ENCODE results near the gene LACTBL1. TPM values are rescaled to one million over a fixed set of nuclear protein-coding genes. Genes with fewer than 3 reads are reported as not detected.

LACTBL1 gene
- total and polyA plus RNA-seq, 2 donors (not counting 1 experiment from before 2014, with no cell fraction given): not detected

GRCh38 chr1:22908880-22909426, 63.7 kb downstream of the LACTBL1 start:
- WGBS (ENCODE audit: insufficient coverage): 95% methylated on average over 6 of the region's 11 CpGs
- H3K79me2 ChIP-seq (ENCODE audit: control insufficient read depth, insufficient read depth, low read length): no peaks in the 10 kb centered on the region
- H3K4me1 Mint-ChIP-seq: no peaks in the 10 kb centered on the region
- DNase-seq (no peak), ATAC-seq (ENCODE audit: low read depth) (no peak)
- intact Hi-C loops (cut with micrococcal nuclease): no loop called here
- no peaks in the 10 kb centered on the region for H4K20me1 ChIP-seq (ENCODE audit: control insufficient read depth, insufficient read depth, low read length, poor library complexity, severe bottlenecking)
- H3K4me1 ChIP-seq (ENCODE audit: control insufficient read depth in 2 of 2, insufficient read depth in 2 of 2, low read length in 2 of 2): no peaks in the 10 kb centered on the region
- H3K4me3 Mint-ChIP-seq: no peak overlapping the region
- H3K9ac ChIP-seq (ENCODE audit: low read length): no peak overlapping the region
- no peaks in the 10 kb centered on the region for H3K9me3 ChIP-seq (ENCODE audit: control extremely low read depth in 1 of 3, control insufficient read depth in 2 of 3, insufficient read depth in 1 of 3, low read length in 2 of 3)
- H3K4me3 ChIP-seq (ENCODE audit: control extremely low read depth in 1 of 5, extremely low read depth in 1 of 5, insufficient read depth in 1 of 5, low read depth in 2 of 5, low read length in 4 of 5): no peak overlapping the region
- H3K4me2 ChIP-seq (replicated peaks; ENCODE audit: low read depth, low read length, poor library complexity, severe bottlenecking): no peak overlapping the region
- H3K27ac Mint-ChIP-seq: no peak overlapping the region
- H2AFZ ChIP-seq (ENCODE audit: insufficient read depth, low read depth, low read length, poor library complexity, severe bottlenecking): no peak overlapping the region
- CTCF ChIA-PET: no interaction called here
- H3K27me3 ChIP-seq (replicated peaks in 1 of 4; ENCODE audit: control extremely low read depth in 1 of 4, control insufficient read depth in 3 of 4, insufficient read depth in 4 of 4, low read length in 3 of 4): no peaks in the 10 kb centered on the region
- no peaks in the 10 kb centered on the region for H3K9me3 Mint-ChIP-seq (ENCODE audit: insufficient read depth)
- POLR2A ChIA-PET: no interaction called here
- peaks cover 4% of the 10 kb centered on the region for H3K27me3 Mint-ChIP-seq
- H3K27ac ChIP-seq (ENCODE audit: low read length in 2 of 2): no peak overlapping the region
- no peak for TF ChIP-seq EZH2 (IDR thresholded peaks at IDR 0.05; ENCODE audit: borderline replicate concordance, insufficient read depth, low read depth, low read length, poor library complexity, severe bottlenecking)
- no peak for TF ChIP-seq CTCF (IDR thresholded peaks at IDR 0.05)
- no peaks in the 10 kb centered on the region for H3K36me3 ChIP-seq (replicated peaks in 1 of 2; ENCODE audit: control extremely low read depth in 1 of 2, control insufficient read depth in 1 of 2, extremely low read depth in 1 of 2, insufficient read depth in 2 of 2, low read length in 1 of 2)

GRCh38 chr1:22907528-22907927, 65.1 kb downstream of the LACTBL1 start:
- POLR2A ChIA-PET: no interaction called here

More at GRCh38 chr1:22907528-22907927, 65.1 kb downstream of the LACTBL1 start:
- CTCF ChIA-PET: no interaction called here
- DNase-seq (no peak), ATAC-seq (ENCODE audit: low read depth) (no peak)
- H3K4me3 ChIP-seq (ENCODE audit: control extremely low read depth in 1 of 5, extremely low read depth in 1 of 5, insufficient read depth in 1 of 5, low read depth in 2 of 5, low read length in 4 of 5): no peak overlapping the region
- no peaks in the 10 kb centered on the region for H4K20me1 ChIP-seq (ENCODE audit: control insufficient read depth, insufficient read depth, low read length, poor library complexity, severe bottlenecking)
- no peaks in the 10 kb centered on the region for H3K9me3 ChIP-seq (ENCODE audit: control extremely low read depth in 1 of 3, control insufficient read depth in 2 of 3, insufficient read depth in 1 of 3, low read length in 2 of 3)
- H3K27me3 ChIP-seq (replicated peaks in 1 of 4; ENCODE audit: control extremely low read depth in 1 of 4, control insufficient read depth in 3 of 4, insufficient read depth in 4 of 4, low read length in 3 of 4): peaks cover 0 to 4% (median 0%) of the 10 kb centered on the region in 4 experiments
- H3K9ac ChIP-seq (ENCODE audit: low read length): no peak overlapping the region
- Mint-ChIP-seq H3K27ac (no peak overlapping the region), H3K4me1 (no peaks in the 10 kb centered on the region), H3K9me3 (ENCODE audit: insufficient read depth) (no peaks in the 10 kb centered on the region), H3K4me3 (no peak overlapping the region), H3K27me3 (peaks cover 11% of the 10 kb centered on the region)
- WGBS (ENCODE audit: insufficient coverage): 29% methylated on average over 3 of the region's 3 CpGs
- intact Hi-C loops (cut with micrococcal nuclease): no loop called here
- TF ChIP-seq EZH2 (IDR thresholded peaks at IDR 0.05; ENCODE audit: borderline replicate concordance, insufficient read depth, low read depth, low read length, poor library complexity, severe bottlenecking): no peak
- TF ChIP-seq CTCF (IDR thresholded peaks at IDR 0.05): no peak
- H3K36me3 ChIP-seq (replicated peaks in 1 of 2; ENCODE audit: control extremely low read depth in 1 of 2, control insufficient read depth in 1 of 2, extremely low read depth in 1 of 2, insufficient read depth in 2 of 2, low read length in 1 of 2): no peaks in the 10 kb centered on the region
- H3K4me1 ChIP-seq (ENCODE audit: control insufficient read depth in 2 of 2, insufficient read depth in 2 of 2, low read length in 2 of 2): no peaks in the 10 kb centered on the region
- no peak overlapping the region for H2AFZ ChIP-seq (ENCODE audit: insufficient read depth, low read depth, low read length, poor library complexity, severe bottlenecking)
- no peak overlapping the region for H3K27ac ChIP-seq (ENCODE audit: low read length in 2 of 2)
- no peaks in the 10 kb centered on the region for H3K79me2 ChIP-seq (ENCODE audit: control insufficient read depth, insufficient read depth, low read length)
- H3K4me2 ChIP-seq (replicated peaks; ENCODE audit: low read depth, low read length, poor library complexity, severe bottlenecking): no peak overlapping the region
